Fibroblast of pulmonary artery (primary cell): ENCODE results near the gene MRPL28.
"Not testable (repeated sequence)": the region's sequence is repeated elsewhere in the genome, so short reads cannot be mapped to it uniquely, and the experiment has no call there.

ENCODE experiments used
- DNase-seq: peaks from one replicate; pipeline ENCODE4 v3.0.0-alpha.2; 2010; ENCODE audit warnings: low read depth
- H3K4me3 ChIP-seq: replicated peaks from 2 replicates; pipeline ENCODE4 v1.5.1; 2011; ENCODE audit warnings: low read depth, mild to moderate bottlenecking, control low read depth, low read length, moderate library complexity
- TF ChIP-seq, protein P1 (sequence below): IDR thresholded peaks from 2 replicates; pipeline ENCODE4 v1.5.1; 2011; ENCODE audit warnings: mild to moderate bottlenecking, control low read depth, low read length, inconsistent platforms; ENCODE audit errors: missing control alignments

Gene MRPL28

DNA sequence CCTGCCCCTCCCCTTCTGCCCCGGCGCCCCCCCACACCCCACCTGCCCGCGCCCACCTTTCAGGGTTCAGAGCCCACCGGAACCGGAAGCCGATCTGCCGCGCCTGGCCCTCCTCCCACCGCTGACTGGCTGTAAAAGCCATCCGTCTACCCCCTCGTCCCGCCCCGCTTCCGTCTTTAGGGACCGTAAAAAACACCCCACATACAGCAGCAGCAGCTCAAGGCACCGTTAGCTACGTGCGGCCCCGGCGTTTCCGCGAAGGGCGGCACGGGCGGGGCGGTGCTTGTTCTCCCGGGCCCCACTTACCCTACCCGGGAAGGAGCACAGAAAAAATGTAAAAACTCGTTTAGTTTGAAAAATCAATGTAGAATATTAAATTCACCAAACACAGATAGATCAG lies at the start of gene MRPL28:
Gene MRPL28, minus strand, starts transcription at position 96 of the 400 bp plus-strand sequence. CDS start 320 bp downstream, outside the sequence.
- peak within 1 kb of the TSS; percentile 47 for H3K4me3 ChIP-seq
- peak; percentile 96 for DNase-seq
- TF ChIP-seq, protein P1, sequence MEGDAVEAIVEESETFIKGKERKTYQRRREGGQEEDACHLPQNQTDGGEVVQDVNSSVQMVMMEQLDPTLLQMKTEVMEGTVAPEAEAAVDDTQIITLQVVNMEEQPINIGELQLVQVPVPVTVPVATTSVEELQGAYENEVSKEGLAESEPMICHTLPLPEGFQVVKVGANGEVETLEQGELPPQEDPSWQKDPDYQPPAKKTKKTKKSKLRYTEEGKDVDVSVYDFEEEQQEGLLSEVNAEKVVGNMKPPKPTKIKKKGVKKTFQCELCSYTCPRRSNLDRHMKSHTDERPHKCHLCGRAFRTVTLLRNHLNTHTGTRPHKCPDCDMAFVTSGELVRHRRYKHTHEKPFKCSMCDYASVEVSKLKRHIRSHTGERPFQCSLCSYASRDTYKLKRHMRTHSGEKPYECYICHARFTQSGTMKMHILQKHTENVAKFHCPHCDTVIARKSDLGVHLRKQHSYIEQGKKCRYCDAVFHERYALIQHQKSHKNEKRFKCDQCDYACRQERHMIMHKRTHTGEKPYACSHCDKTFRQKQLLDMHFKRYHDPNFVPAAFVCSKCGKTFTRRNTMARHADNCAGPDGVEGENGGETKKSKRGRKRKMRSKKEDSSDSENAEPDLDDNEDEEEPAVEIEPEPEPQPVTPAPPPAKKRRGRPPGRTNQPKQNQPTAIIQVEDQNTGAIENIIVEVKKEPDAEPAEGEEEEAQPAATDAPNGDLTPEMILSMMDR = no peak

DNA sequence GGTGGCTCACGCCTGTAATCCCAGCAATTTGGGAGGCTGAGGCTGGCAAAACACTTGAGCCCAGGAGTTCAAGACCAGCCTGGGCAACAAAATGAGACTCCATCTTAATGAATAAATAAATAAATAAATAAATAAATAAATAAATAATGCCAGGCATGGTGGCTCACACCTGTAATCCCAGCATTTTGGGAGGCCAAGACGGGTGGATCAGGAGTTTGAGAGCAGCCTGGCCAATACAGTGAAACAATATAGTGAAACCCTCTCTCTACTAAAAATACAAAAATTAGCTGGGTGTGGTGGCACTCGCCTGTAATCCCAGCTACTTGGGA lies 44.8 kb upstream of the MRPL28 start:
- DNase-seq, H3K4me3 ChIP-seq: not testable (repeated sequence)

DNA sequence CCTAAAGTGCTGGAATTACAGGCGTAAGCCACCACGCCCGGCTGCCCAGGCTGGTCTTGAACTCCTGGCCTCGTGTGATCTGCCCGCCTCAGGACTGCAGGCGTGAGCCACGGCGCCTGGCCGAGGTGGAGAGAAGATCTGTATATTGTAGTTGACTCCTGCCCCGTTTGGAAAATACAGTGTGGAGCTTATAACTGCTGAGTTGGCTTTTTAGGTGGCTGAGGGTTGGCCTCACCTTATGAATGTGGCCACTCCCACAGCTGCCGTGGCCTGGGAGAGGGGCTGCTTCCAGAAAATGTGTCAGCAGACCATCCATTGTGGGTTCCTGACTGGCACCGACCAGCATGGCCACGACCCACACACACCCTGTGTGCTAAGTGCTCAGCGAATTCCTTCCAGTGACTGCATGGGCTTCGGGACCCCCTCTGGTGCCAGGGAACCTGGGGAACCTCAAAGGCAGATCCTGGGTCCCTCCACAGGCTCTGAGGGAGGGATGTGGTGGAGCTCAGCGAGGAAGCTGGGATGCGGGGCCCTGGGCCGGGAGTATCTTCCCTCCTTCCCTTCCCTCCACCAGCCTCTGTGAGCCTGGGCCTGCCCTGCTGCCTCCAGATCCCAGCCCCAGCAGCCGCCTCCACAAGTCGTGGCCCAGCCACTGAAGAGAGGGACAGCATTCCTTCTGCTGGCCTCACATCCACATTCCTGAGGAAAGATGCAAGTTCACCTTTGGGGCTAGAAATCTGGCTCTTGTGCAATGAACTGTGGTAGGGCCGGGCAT lies 44.2 kb upstream of the MRPL28 start:
- H3K4me3 ChIP-seq = no peak overlapping the region
- TF ChIP-seq, protein P1 = no peak

DNA sequence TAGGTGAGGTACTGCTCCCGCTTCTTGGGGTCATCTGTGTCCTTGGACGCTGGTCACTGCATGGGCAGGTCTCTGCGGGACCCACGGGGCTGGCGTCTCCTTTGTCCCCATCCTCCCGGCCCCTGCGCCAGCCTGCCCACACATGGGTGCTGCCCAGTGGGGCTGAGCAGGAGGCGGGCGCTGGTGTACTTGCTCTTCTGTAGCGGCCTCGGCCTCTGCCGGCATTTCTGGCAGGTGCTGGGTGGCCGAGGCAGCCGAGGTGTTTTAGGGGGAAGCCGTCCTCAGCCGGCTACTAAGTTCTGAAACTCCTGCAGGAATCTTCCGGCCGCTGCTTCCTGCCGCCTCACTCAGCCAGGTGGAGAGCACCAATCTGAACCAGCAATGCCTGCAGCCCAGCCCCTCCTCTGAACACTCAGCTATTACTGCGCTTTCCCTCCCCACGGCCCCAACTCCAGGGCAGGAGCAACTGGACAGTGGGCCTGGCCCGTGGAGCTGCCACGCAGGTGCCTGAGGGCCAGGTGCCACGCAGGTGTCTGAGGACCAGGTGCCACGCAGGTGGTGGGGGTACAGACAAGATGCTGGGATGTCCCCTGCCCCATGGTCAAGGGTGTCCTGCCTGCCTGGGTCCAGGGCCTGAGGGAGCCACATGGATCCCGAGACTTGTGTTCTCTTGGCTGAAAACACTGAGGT lies 41.4 kb upstream of the MRPL28 start:
- TF ChIP-seq, protein P1 = no peak
- no peak for DNase-seq
- no peak overlapping the region for H3K4me3 ChIP-seq

More for the DNA sequence above, 44.2 kb upstream of the MRPL28 start:
- no peak for DNase-seq

DNA sequence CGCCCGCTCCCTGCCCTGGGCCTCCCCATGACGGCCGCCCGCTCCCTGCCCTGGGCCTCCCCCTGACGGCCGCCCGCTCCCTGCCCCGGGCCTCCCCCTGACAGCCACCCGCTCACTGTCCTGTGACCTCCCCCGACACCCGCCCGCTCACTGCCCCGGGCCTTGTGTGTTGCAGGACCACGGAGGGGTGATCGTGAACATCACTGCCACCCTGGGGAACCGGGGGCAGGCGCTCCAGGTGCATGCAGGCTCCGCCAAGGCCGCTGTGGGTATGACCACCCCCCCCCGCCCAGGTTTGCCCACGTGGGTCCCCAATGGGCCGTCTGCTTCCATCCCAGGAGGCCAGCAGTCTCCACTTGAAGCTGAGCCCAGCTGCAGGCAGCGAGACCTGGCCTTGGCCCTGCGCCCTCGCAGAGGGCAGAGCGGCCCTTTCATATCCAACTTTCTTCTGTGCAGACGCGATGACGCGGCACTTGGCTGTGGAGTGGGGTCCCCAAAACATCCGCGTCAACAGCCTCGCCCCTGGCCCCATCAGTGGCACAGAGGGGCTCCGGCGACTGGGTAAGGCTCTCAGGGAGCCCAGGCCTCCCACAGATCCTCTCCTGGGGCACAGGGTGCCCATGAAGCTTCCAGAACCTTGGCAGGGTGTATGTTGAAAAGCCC lies 40.3 kb upstream of the MRPL28 start:
- no peak overlapping the region for H3K4me3 ChIP-seq
- TF ChIP-seq, protein P1 = no peak
- DNase-seq = no peak

DNA sequence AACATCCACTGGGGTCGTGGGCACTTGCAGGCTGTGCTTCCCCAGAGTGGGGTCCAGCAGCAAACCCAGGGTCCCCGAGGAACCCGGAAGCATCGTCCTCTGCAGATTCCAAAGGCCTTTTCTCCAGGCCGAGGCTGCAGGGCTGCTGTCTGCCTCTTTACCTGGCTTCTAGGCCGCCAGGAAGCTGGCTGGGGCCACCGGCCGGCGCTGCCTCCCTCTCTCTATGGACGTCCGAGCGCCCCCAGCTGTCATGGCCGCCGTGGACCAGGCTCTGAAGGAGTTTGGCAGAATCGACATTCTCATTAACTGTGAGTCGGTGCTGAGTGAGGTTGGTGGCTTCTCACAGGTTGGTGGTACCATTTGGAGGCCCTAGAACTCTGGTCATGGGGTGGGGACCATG lies 36.9 kb upstream of the MRPL28 start:
- no peak for DNase-seq
- TF ChIP-seq, protein P1 = no peak

More for the DNA sequence above, 36.9 kb upstream of the MRPL28 start:
- no peak overlapping the region for H3K4me3 ChIP-seq
